A673 (cell line): Measurements from ENCODE around the gene AP3B2. TPM values are rescaled to one million over a fixed set of nuclear protein-coding genes. Genes with fewer than 3 reads are reported as not detected.

Source experiments
- BruUV-seq: library from RNA; stranded (reverse); fragments of 400-500 nt; replicated peaks from 2 replicates; lab custom pipeline; 2021; lab: Mats Ljungman, UMichigan
- CTCF ChIA-PET: fragments of 300-600 bp; sonication (Branson Sonifier 250); formaldehyde crosslinking; loops from one replicate; lab custom pipeline; 2022; ENCODE audit warnings: antibody characterized with exemption; lab: Charles Lee
- POLR2A ChIA-PET: fragments of 300-600 bp; sonication (Branson Sonifier 250); formaldehyde crosslinking; loops from one replicate; lab custom pipeline; 2022; ENCODE audit warnings: antibody characterized with exemption; ENCODE audit not compliant: low non-redundant PET; lab: Charles Lee
- DNase-seq: peaks from one replicate; pipeline ENCODE4 v3.0.0-alpha.2; 2015; ENCODE audit warnings: low spot score
- H3K27ac ChIP-seq: fragments of 200-600 bp; sonication (generic); 2 replicates; pipeline ENCODE4 v1.5.1; 2016; ENCODE audit warnings: mixed run types, low read depth, mild to moderate bottlenecking, mixed read lengths, antibody characterized with exemption, low read length; ENCODE audit not compliant: poor library complexity, severe bottlenecking
- H3K27me3 ChIP-seq: fragments of 200-600 bp; sonication (generic); replicated peaks from 2 replicates; pipeline ENCODE4 v1.6.1; 2017; ENCODE audit warnings: mixed run types, low read depth, mild to moderate bottlenecking, mixed read lengths, antibody characterized with exemption, low read length; ENCODE audit not compliant: insufficient read depth, poor library complexity
- H3K36me3 ChIP-seq: fragments of 200-600 bp; sonication (generic); 2 replicates; pipeline ENCODE4 v1.6.1; 2016; ENCODE audit warnings: mixed run types, mild to moderate bottlenecking, mixed read lengths, antibody characterized with exemption, low read length; ENCODE audit not compliant: insufficient read depth, poor library complexity, severe bottlenecking
- H3K4me1 ChIP-seq: fragments of 200-600 bp; sonication (generic); 2 replicates; pipeline ENCODE4 v1.6.1; 2017; ENCODE audit warnings: mixed run types, mild to moderate bottlenecking, mixed read lengths, antibody characterized with exemption, low read length; ENCODE audit not compliant: insufficient read depth, poor library complexity, severe bottlenecking
- H3K4me3 ChIP-seq: fragments of 200-600 bp; sonication (generic); 2 replicates; pipeline ENCODE4 v1.5.1; 2016; ENCODE audit warnings: low read depth, mixed run types, mild to moderate bottlenecking, mixed read lengths, low read length; ENCODE audit not compliant: poor library complexity, severe bottlenecking
- H3K9me3 ChIP-seq: fragments of 200-600 bp; sonication (generic); 2 replicates; pipeline ENCODE4 v1.6.1; 2016; ENCODE audit warnings: mixed run types, low read depth, mild to moderate bottlenecking, mixed read lengths, antibody characterized with exemption, low read length; ENCODE audit not compliant: poor library complexity, severe bottlenecking
- EZH2 ChIP-seq: fragments of 200-600 bp; sonication (generic); IDR thresholded peaks from 2 replicates; pipeline ENCODE4 v1.6.1; 2017; ENCODE audit warnings: borderline replicate concordance, low read depth, mild to moderate bottlenecking, mixed read lengths, antibody characterized with exemption, low read length; ENCODE audit not compliant: poor library complexity, severe bottlenecking
- intact Hi-C: fragments of 100-400 bp; cut with micrococcal nuclease; formaldehyde crosslinking; loops from one replicate; pipeline ENCODE4 v1.10.0; 2022; ENCODE audit not compliant: unreplicated experiment
- total RNA-seq: library from RNA; stranded (reverse); gene quantifications from 2 replicates; pipeline ENCODE4 v1.2.3, GENCODE V29; 2021
- TF ChIP-seq, protein P1 (sequence below): fragments of 300-800, 200-600 bp; sonication (generic); conservative IDR thresholded peaks from 2 replicates; pipeline ENCODE4 v1.5.1; 2017; ENCODE audit warnings: low read depth, mild to moderate bottlenecking, antibody characterized with exemption, low read length, moderate library complexity, mixed read lengths

The AP3B2 gene
- total RNA-seq, 1 experiment from 2014 or later: 19.0 TPM

- TF ChIP-seq EZH2: no peak
- TF ChIP-seq, protein P1, sequence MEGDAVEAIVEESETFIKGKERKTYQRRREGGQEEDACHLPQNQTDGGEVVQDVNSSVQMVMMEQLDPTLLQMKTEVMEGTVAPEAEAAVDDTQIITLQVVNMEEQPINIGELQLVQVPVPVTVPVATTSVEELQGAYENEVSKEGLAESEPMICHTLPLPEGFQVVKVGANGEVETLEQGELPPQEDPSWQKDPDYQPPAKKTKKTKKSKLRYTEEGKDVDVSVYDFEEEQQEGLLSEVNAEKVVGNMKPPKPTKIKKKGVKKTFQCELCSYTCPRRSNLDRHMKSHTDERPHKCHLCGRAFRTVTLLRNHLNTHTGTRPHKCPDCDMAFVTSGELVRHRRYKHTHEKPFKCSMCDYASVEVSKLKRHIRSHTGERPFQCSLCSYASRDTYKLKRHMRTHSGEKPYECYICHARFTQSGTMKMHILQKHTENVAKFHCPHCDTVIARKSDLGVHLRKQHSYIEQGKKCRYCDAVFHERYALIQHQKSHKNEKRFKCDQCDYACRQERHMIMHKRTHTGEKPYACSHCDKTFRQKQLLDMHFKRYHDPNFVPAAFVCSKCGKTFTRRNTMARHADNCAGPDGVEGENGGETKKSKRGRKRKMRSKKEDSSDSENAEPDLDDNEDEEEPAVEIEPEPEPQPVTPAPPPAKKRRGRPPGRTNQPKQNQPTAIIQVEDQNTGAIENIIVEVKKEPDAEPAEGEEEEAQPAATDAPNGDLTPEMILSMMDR: no peak
- Histone ChIP-seq H3K36me3 (no peaks in the 10 kb centered on the region), H3K4me3 (no peak overlapping the region), H3K27ac (no peak overlapping the region), H3K9me3 (no peaks in the 10 kb centered on the region), H3K4me1 (no peaks in the 10 kb centered on the region), H3K27me3 (peaks cover 98% of the 10 kb centered on the region)
- CTCF ChIA-PET: no interaction called here
- POLR2A ChIA-PET: interaction anchor here (0.6 kb wide), 1 partner anchor 108 kb away, joined by 6 read pairs; no protein-coding TSS in a partner anchor
- BruUV-seq: no TSS peak
- no peak for DNase-seq
- intact Hi-C loops: no loop called here
These were observed 69.0 kb downstream of the AP3B2 start for GRCh38 chr15:82640672-82641071.

GRCh38 chr15:82635798-82636197 lies 73.9 kb downstream of the AP3B2 start:
- no peak for DNase-seq
- BruUV-seq: no TSS peak
- CTCF ChIA-PET: no interaction called here
- POLR2A ChIA-PET: no interaction called here
- H3K27ac ChIP-seq: no peak overlapping the region
- H3K27me3 ChIP-seq: peaks cover 76% of the 10 kb centered on the region
- TF ChIP-seq, protein P1: no peak
- no peak for TF ChIP-seq EZH2
- intact Hi-C loops: no loop called here
- no peak overlapping the region for H3K4me3 ChIP-seq
- no peaks in the 10 kb centered on the region for H3K36me3 ChIP-seq
- no peaks in the 10 kb centered on the region for H3K4me1 ChIP-seq
- H3K9me3 ChIP-seq: no peaks in the 10 kb centered on the region

DNA sequence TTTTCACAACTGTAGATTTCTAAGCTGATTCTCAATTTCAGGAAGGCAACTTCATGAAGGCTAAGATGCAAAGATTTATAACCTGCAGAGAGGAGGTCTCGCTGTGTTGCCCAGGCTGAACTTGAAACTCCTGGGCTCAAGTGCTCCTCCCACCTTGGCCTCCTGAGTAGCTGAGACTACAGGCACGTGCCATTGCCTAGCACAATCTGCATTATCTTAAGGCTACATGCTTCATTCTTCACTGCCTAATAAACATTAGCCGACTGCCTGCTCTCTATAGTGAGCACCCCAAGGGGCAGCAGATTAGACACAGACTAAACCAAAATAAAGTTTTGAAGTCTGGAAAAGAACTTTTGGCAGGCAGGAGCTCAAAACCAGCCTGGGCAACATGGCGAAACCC lies 79.6 kb downstream of the AP3B2 start:
- CTCF ChIA-PET: no interaction called here

More for the DNA sequence above, 79.6 kb downstream of the AP3B2 start:
- no peak for DNase-seq
- Histone ChIP-seq H3K27me3 (peaks cover 35% of the 10 kb centered on the region), H3K4me1 (no peaks in the 10 kb centered on the region), H3K4me3 (no peak overlapping the region), H3K27ac (no peak overlapping the region), H3K9me3 (no peaks in the 10 kb centered on the region), H3K36me3 (no peaks in the 10 kb centered on the region)
- intact Hi-C loops: no loop called here
- TF ChIP-seq, protein P1: no peak
- no peak for TF ChIP-seq EZH2
- no TSS peak for BruUV-seq
- POLR2A ChIA-PET: no interaction called here
